ENCODE results near the gene OPCML. TPM values are rescaled to one million over a fixed set of nuclear protein-coding genes. Genes with fewer than 3 reads are reported as not detected.

OPCML gene
- total and polyA plus RNA-seq, 2 donors from 2014 or later = 0.77 to 1.1 TPM

- no peak for DNase-seq
- no peak for FAIRE-seq
- TF ChIP-seq, protein P1, sequence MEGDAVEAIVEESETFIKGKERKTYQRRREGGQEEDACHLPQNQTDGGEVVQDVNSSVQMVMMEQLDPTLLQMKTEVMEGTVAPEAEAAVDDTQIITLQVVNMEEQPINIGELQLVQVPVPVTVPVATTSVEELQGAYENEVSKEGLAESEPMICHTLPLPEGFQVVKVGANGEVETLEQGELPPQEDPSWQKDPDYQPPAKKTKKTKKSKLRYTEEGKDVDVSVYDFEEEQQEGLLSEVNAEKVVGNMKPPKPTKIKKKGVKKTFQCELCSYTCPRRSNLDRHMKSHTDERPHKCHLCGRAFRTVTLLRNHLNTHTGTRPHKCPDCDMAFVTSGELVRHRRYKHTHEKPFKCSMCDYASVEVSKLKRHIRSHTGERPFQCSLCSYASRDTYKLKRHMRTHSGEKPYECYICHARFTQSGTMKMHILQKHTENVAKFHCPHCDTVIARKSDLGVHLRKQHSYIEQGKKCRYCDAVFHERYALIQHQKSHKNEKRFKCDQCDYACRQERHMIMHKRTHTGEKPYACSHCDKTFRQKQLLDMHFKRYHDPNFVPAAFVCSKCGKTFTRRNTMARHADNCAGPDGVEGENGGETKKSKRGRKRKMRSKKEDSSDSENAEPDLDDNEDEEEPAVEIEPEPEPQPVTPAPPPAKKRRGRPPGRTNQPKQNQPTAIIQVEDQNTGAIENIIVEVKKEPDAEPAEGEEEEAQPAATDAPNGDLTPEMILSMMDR (IDR thresholded peaks at IDR 0.05; ENCODE audit: borderline replicate concordance, extremely low read depth, insufficient read depth) = no peak
- Histone ChIP-seq H3K36me3 (ENCODE audit: control insufficient read depth in 2 of 3, insufficient read depth in 3 of 3, low read length in 3 of 3) (no peaks in the 10 kb centered on the region), H3K27me3 (ENCODE audit: control insufficient read depth, insufficient read depth, low read length) (no peaks in the 10 kb centered on the region), H3K9ac (ENCODE audit: low read length in 3 of 3) (no peak overlapping the region), H3K4me1 (ENCODE audit: control insufficient read depth in 2 of 3, insufficient read depth in 2 of 3, low read depth in 1 of 3, low read length in 3 of 3) (no peaks in the 10 kb centered on the region), H3K9me3 (ENCODE audit: control insufficient read depth in 2 of 3, insufficient read depth in 1 of 3, low read length in 3 of 3) (no peaks in the 10 kb centered on the region), H3K4me3 (ENCODE audit: low read length in 3 of 3) (no peak overlapping the region), H3K27ac (ENCODE audit: low read depth in 2 of 2, low read length in 2 of 2) (no peak overlapping the region)
- intact Hi-C loops (cut with DNase I) = no loop called here
Measured at GRCh38 chr11:132531921-132532320, 1000.4 kb downstream of the OPCML start.

DNA sequence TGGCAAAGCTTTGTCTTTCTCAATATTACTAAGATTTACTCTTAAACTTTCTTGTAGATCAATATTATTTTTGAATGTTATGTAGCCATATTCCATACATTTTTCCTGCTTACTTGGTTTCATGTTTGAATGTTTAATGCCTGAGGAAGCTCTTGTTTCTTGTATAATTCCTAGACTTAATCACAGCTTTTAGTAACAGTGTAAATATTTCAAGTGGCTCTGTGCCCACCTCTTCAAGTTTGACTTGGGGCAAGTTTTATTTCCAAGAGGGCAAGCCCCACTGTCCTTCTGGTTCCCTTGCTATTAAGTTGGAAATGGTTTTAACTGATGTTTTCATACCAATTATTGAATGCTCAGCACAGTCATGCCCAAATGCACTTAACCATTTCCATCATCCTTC is 1004.1 kb downstream of the OPCML start:
- Histone ChIP-seq H3K4me1 (ENCODE audit: control insufficient read depth in 2 of 3, insufficient read depth in 2 of 3, low read depth in 1 of 3, low read length in 3 of 3) (no peaks in the 10 kb centered on the region), H3K9ac (ENCODE audit: low read length in 3 of 3) (no peak overlapping the region), H3K27ac (ENCODE audit: low read depth in 2 of 2, low read length in 2 of 2) (no peak overlapping the region), H3K27me3 (ENCODE audit: control insufficient read depth, insufficient read depth, low read length) (no peaks in the 10 kb centered on the region), H3K36me3 (ENCODE audit: control insufficient read depth in 2 of 3, insufficient read depth in 3 of 3, low read length in 3 of 3) (no peaks in the 10 kb centered on the region), H3K4me3 (ENCODE audit: low read length in 3 of 3) (no peak overlapping the region), H3K9me3 (ENCODE audit: control insufficient read depth in 2 of 3, insufficient read depth in 1 of 3, low read length in 3 of 3) (no peaks in the 10 kb centered on the region)
- FAIRE-seq (no peak), DNase-seq (peak in 1 of 5 donors; percentile 1)
- TF ChIP-seq, protein P1 (IDR thresholded peaks at IDR 0.05; ENCODE audit: borderline replicate concordance, extremely low read depth, insufficient read depth) = no peak
- intact Hi-C loops (cut with DNase I) = no loop called here

DNA sequence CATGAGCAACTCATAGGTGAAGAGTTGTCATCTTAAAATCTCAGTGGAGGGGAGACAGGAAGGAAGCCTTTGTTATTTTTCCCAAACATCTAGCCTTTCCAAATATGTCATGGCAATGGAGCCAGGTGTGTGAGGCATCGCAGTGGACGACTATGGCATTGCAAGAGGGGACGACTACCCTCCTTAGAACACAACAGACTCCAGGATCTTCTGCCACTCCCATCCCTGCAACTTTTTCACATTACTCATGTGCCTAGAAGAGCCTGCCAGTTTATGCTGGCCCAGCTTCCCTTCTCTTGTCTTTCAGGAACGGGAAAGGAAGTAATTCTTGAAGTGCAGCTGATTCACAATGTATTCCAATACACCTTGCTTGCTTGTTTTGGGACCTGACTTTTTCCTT is 1008.4 kb downstream of the OPCML start:
- Histone ChIP-seq H3K27me3 (ENCODE audit: control insufficient read depth, insufficient read depth, low read length) (no peaks in the 10 kb centered on the region), H3K4me1 (ENCODE audit: control insufficient read depth in 2 of 3, insufficient read depth in 2 of 3, low read depth in 1 of 3, low read length in 3 of 3) (no peaks in the 10 kb centered on the region), H3K9me3 (ENCODE audit: control insufficient read depth in 2 of 3, insufficient read depth in 1 of 3, low read length in 3 of 3) (no peaks in the 10 kb centered on the region), H3K36me3 (ENCODE audit: control insufficient read depth in 2 of 3, insufficient read depth in 3 of 3, low read length in 3 of 3) (no peaks in the 10 kb centered on the region), H3K27ac (ENCODE audit: low read depth in 2 of 2, low read length in 2 of 2) (no peak overlapping the region), H3K9ac (ENCODE audit: low read length in 3 of 3) (no peak overlapping the region), H3K4me3 (ENCODE audit: low read length in 3 of 3) (no peak overlapping the region)
- no peak for DNase-seq
- intact Hi-C loops (cut with DNase I) = no loop called here
- no peak for FAIRE-seq
- TF ChIP-seq, protein P1 (IDR thresholded peaks at IDR 0.05; ENCODE audit: borderline replicate concordance, extremely low read depth, insufficient read depth) = no peak

GRCh38 chr11:132520199-132520598 is 1012.1 kb downstream of the OPCML start:
- DNase-seq (no peak), FAIRE-seq (no peak)
- intact Hi-C loops (cut with DNase I) = no loop called here
- no peak overlapping the region for H3K4me3 ChIP-seq (ENCODE audit: low read length in 3 of 3)
- TF ChIP-seq, protein P1 (IDR thresholded peaks at IDR 0.05; ENCODE audit: borderline replicate concordance, extremely low read depth, insufficient read depth) = no peak
- H3K4me1 ChIP-seq (ENCODE audit: control insufficient read depth in 2 of 3, insufficient read depth in 2 of 3, low read depth in 1 of 3, low read length in 3 of 3) = no peaks in the 10 kb centered on the region
- no peaks in the 10 kb centered on the region for H3K36me3 ChIP-seq (ENCODE audit: control insufficient read depth in 2 of 3, insufficient read depth in 3 of 3, low read length in 3 of 3)
- H3K9ac ChIP-seq (ENCODE audit: low read length in 3 of 3) = no peak overlapping the region
- no peaks in the 10 kb centered on the region for H3K9me3 ChIP-seq (ENCODE audit: control insufficient read depth in 2 of 3, insufficient read depth in 1 of 3, low read length in 3 of 3)
- H3K27me3 ChIP-seq (ENCODE audit: control insufficient read depth, insufficient read depth, low read length) = no peaks in the 10 kb centered on the region
- H3K27ac ChIP-seq (ENCODE audit: low read depth in 2 of 2, low read length in 2 of 2) = no peak overlapping the region

All from kidney (tissue), 14 donors.